KMS-11 (cell line): ENCODE data around the gene NRIP3.
"Not testable (repeated sequence)": the region's sequence is repeated elsewhere in the genome, so short reads cannot be mapped to it uniquely, and the experiment has no call there.

Experiments
- H2AFZ ChIP-seq: fragments of 200-600 bp; sonication (generic); 2 replicates; pipeline ENCODE4 v1.6.1; 2016; ENCODE audit warnings: antibody characterized with exemption, mixed run types, low read depth
- H3K27ac ChIP-seq: fragments of 200-600 bp; sonication (generic); 2 replicates; pipeline ENCODE4 v1.6.1; 2016; ENCODE audit warnings: mild to moderate bottlenecking, mixed run types
- H3K27me3 ChIP-seq: fragments of 200-600 bp; sonication (generic); 2 replicates; pipeline ENCODE4 v1.6.1; 2017; ENCODE audit warnings: mild to moderate bottlenecking, low read depth, mixed run types, moderate library complexity; ENCODE audit not compliant: insufficient read depth
- H3K36me3 ChIP-seq: fragments of 200-600 bp; sonication (generic); 2 replicates; pipeline ENCODE4 v1.6.1; 2017; ENCODE audit warnings: mild to moderate bottlenecking, mixed run types; ENCODE audit not compliant: insufficient read depth
- H3K4me1 ChIP-seq: fragments of 200-600 bp; sonication (generic); 2 replicates; pipeline ENCODE4 v1.6.1; 2016; ENCODE audit warnings: mild to moderate bottlenecking, low read depth, mixed run types; ENCODE audit not compliant: poor library complexity, severe bottlenecking
- H3K4me2 ChIP-seq: fragments of 200-600 bp; sonication (generic); 2 replicates; pipeline ENCODE4 v1.7.0; 2016; ENCODE audit warnings: mild to moderate bottlenecking, mixed run types
- H3K4me3 ChIP-seq: fragments of 200-600 bp; sonication (generic); IDR thresholded peaks from 2 replicates; pipeline ENCODE4 v1.6.1; 2017; ENCODE audit warnings: low read depth, low read length, mixed read lengths; ENCODE audit not compliant: insufficient read depth
- H3K79me2 ChIP-seq: fragments of 200-600 bp; sonication (generic); 2 replicates; pipeline ENCODE4 v1.6.1; 2016; ENCODE audit warnings: low read depth, mixed run types; ENCODE audit not compliant: insufficient read depth
- H3K9ac ChIP-seq: fragments of 200-600 bp; sonication (generic); 2 replicates; pipeline ENCODE4 v1.6.1; 2016; ENCODE audit warnings: mild to moderate bottlenecking, mixed run types
- H4K20me1 ChIP-seq: fragments of 200-600 bp; sonication (generic); 2 replicates; pipeline ENCODE4 v1.6.1; 2016; ENCODE audit warnings: mild to moderate bottlenecking, mixed run types; ENCODE audit not compliant: insufficient read depth
- TF ChIP-seq, protein P1 (sequence below): fragments of 200-600 bp; sonication (generic); conservative IDR thresholded peaks from 2 replicates; pipeline ENCODE4 v1.6.1; 2017; ENCODE audit warnings: low read depth, mild to moderate bottlenecking, antibody characterized with exemption, low read length, moderate library complexity, mixed read lengths

NRIP3 gene

GRCh38 chr11:8983552-8983951 lies 20.2 kb downstream of the NRIP3 start:
- TF ChIP-seq, protein P1, sequence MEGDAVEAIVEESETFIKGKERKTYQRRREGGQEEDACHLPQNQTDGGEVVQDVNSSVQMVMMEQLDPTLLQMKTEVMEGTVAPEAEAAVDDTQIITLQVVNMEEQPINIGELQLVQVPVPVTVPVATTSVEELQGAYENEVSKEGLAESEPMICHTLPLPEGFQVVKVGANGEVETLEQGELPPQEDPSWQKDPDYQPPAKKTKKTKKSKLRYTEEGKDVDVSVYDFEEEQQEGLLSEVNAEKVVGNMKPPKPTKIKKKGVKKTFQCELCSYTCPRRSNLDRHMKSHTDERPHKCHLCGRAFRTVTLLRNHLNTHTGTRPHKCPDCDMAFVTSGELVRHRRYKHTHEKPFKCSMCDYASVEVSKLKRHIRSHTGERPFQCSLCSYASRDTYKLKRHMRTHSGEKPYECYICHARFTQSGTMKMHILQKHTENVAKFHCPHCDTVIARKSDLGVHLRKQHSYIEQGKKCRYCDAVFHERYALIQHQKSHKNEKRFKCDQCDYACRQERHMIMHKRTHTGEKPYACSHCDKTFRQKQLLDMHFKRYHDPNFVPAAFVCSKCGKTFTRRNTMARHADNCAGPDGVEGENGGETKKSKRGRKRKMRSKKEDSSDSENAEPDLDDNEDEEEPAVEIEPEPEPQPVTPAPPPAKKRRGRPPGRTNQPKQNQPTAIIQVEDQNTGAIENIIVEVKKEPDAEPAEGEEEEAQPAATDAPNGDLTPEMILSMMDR = no peak
- H4K20me1 ChIP-seq = no peaks in the 10 kb centered on the region
- no peak overlapping the region for H3K4me2 ChIP-seq
- H3K27ac ChIP-seq = no peak overlapping the region
- H2AFZ ChIP-seq = no peak overlapping the region
- no peaks in the 10 kb centered on the region for H3K36me3 ChIP-seq
- H3K4me1 ChIP-seq = no peaks in the 10 kb centered on the region
- H3K27me3 ChIP-seq = no peaks in the 10 kb centered on the region
- H3K79me2 ChIP-seq = no peaks in the 10 kb centered on the region
- no peak overlapping the region for H3K4me3 ChIP-seq
- no peak overlapping the region for H3K9ac ChIP-seq

DNA sequence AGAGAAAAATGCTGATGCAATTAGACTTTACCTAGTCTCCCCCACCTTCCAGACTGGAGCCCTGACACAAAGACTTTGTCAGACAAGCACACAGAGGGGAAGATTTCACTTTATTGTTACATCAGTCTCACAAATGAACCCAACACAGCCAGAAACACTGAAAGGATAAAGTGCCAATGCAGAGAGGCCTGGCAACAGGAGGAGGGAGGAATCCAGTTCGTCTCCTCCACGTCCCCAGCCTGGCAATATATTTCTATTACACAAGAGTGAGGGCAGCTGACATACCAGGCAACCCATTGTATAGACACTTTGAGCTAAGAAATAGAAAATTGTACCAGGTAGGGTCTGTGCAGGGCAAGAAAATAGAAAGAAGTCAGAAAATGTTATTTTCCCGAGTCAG lies 23.3 kb downstream of the NRIP3 start:
- Histone ChIP-seq H3K79me2 (no peaks in the 10 kb centered on the region), H3K36me3 (no peaks in the 10 kb centered on the region), H3K4me1 (no peaks in the 10 kb centered on the region), H3K27ac (no peak overlapping the region), H3K4me2 (no peak overlapping the region), H4K20me1 (no peaks in the 10 kb centered on the region), H3K9ac (no peak overlapping the region), H3K4me3 (no peak overlapping the region), H3K27me3 (no peaks in the 10 kb centered on the region), H2AFZ (no peak overlapping the region)
- TF ChIP-seq, protein P1 = no peak

DNA sequence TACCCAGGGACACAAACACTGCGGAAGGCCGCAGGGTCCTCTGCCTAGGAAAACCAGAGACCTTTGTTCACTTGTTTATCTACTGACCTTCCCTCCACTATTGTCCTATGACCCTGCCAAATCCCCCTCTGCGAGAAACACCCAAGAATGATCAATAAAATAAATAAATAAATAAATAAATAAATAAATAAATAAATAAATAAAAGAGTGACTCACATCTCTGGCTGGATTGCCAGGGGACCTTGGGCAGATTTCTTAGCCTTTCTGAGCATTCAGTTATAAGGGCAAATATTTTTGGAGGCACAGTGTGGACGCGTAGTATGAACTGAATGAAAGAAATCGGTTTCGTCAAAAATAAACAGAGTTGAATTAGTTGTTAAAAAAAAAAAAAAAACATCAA lies 24.4 kb downstream of the NRIP3 start:
- H3K9ac ChIP-seq, H4K20me1 ChIP-seq, H3K27me3 ChIP-seq, H3K27ac ChIP-seq, H3K79me2 ChIP-seq, H3K4me1 ChIP-seq, H2AFZ ChIP-seq, H3K4me2 ChIP-seq, H3K36me3 ChIP-seq, H3K4me3 ChIP-seq: not testable (repeated sequence)

DNA sequence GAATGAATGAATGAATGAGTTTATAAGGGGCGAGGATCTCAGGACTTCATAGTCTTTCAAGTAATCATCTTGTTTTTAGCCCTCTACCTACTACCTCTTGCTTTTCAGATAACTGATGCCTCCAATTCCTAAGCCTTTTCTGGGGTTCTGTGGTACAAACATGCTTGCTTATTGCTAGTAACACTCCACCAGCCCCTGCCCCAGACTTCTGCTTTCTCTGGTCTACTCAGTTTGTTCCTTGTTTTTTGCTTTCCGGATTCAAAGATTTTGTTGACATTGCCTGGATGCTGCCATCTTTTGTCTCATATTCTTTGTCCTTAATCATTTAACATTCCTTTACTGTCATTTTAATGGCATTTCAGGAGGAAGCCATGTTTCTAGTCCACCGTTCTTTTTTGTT lies 30.7 kb downstream of the NRIP3 start:
- TF ChIP-seq, protein P1 = no peak
- no peaks in the 10 kb centered on the region for H3K36me3 ChIP-seq
- no peaks in the 10 kb centered on the region for H3K79me2 ChIP-seq
- no peak overlapping the region for H3K4me3 ChIP-seq
- H3K4me1 ChIP-seq = peaks cover 6% of the 10 kb centered on the region
- H3K27me3 ChIP-seq = no peaks in the 10 kb centered on the region
- no peak overlapping the region for H3K4me2 ChIP-seq
- no peaks in the 10 kb centered on the region for H4K20me1 ChIP-seq
- no peak overlapping the region for H2AFZ ChIP-seq
- H3K27ac ChIP-seq = no peak overlapping the region
- H3K9ac ChIP-seq = no peak overlapping the region

DNA sequence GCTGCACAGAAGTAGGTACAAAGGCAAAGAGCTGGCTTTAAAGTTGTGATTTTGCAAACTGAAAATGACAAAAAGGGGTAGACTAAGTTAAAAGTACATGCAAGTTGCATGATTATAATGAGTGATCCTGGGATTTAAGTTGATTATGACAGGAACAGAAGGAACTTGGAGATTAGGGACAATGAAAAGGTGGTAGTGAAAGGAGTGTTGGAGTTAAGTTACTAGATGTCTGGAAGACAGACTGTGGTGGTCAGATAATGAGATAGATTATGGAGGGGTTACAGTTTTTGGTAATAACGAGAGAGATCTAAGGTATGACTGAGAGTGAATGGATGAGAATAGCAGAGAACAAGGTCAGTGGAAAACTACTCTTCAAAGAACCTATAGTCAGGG lies 31.9 kb downstream of the NRIP3 start:
- no peak overlapping the region for H3K4me2 ChIP-seq
- H3K4me1 ChIP-seq = peaks cover 6% of the 10 kb centered on the region
- no peaks in the 10 kb centered on the region for H4K20me1 ChIP-seq
- no peaks in the 10 kb centered on the region for H3K27me3 ChIP-seq
- H3K4me3 ChIP-seq = no peak overlapping the region
- no peaks in the 10 kb centered on the region for H3K79me2 ChIP-seq
- no peak overlapping the region for H2AFZ ChIP-seq
- no peak overlapping the region for H3K27ac ChIP-seq
- TF ChIP-seq, protein P1 = no peak
- H3K36me3 ChIP-seq = no peaks in the 10 kb centered on the region
- H3K9ac ChIP-seq = no peak overlapping the region
